Posterior vena cava (tissue), 2 donors: ENCODE measurements around the gene BACH2. TPM values are rescaled to one million over a fixed set of nuclear protein-coding genes. Genes with fewer than 3 reads are reported as not detected.
A peak's percentile ranks its signal among the peaks of the same experiment; 100 is the strongest.
"Not testable (repeated sequence)": the region's sequence is repeated elsewhere in the genome, so short reads cannot be mapped to it uniquely, and the experiment has no call there.

Experiments used
- DNase-seq: peaks from one replicate; pipeline ENCODE4 v3.0.0-alpha.2; 2020; ENCODE audit warnings: low spot score
- intact Hi-C, 2 donors: fragments of 100-400 bp; cut with DNase I; formaldehyde crosslinking; loops; one replicate each; pipeline versions ENCODE4 v1.14.1 to v1.14.2; 2022 to 2023
- total RNA-seq, 2 donors: library from RNA; stranded (reverse); fragmentation: NEBNext Ultra II Directional; extraction: Animal tissue kit (Norgen Biotek cat#: 25700); gene quantifications; one replicate each; pipeline ENCODE4 v1.2.1, GENCODE V29; 2021
- donor health status: DM: yes; HTN: yes; CAD: no.
- donor health status: DM: yes; HTN: yes; CAD: no.

The BACH2 gene
- total RNA-seq, 2 donors from 2014 or later, result 3.9 to 4.5 TPM

DNA sequence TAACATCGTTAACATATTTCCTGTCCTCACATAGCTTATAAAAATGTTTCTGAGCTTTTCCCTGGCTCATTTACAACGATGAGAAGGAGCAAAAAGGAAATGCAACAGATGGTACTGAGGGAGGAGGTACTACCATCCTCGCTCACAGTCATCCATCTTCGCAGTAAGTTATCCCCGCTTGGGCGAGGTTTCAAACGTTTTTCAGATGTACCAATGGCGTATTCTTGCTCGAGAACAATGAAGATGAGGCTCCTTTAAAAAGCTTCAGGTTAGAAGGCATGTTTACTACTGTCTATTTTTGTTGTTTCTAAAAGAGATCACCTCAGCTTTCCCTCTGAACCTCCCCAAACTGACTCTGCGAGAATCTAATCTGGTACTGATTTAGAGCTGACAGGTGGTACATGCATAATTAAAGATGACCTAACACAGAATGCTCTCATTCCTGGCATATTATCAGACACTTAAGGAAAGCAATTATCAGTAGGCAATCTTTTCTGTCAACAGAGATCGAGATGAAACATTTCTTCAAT, 223.6 kb downstream of the BACH2 start:
- intact Hi-C loops, result no loop called here

DNA sequence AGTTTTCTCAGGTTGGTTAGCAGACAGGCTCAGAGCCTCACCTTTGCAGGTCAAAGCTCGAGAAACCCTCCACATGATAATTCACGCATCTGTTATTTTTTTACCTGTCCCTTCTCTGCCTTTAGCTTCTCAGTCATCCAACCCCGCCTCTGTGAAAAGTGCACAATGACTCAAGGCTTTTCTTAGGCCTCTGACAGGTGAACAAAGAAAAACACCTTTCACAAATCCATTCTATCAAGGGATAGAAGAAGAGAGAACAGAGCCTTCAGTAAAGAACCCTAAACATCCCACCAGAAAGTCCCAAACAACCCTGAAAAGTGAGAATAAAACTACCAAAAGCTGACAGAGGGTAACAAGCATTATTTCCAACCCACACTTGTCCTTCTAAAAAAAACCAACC, 224.1 kb downstream of the BACH2 start:
- no peak for DNase-seq
- intact Hi-C loops, result no loop called here

More for the DNA sequence above, 223.6 kb downstream of the BACH2 start:
- no peak for DNase-seq

DNA sequence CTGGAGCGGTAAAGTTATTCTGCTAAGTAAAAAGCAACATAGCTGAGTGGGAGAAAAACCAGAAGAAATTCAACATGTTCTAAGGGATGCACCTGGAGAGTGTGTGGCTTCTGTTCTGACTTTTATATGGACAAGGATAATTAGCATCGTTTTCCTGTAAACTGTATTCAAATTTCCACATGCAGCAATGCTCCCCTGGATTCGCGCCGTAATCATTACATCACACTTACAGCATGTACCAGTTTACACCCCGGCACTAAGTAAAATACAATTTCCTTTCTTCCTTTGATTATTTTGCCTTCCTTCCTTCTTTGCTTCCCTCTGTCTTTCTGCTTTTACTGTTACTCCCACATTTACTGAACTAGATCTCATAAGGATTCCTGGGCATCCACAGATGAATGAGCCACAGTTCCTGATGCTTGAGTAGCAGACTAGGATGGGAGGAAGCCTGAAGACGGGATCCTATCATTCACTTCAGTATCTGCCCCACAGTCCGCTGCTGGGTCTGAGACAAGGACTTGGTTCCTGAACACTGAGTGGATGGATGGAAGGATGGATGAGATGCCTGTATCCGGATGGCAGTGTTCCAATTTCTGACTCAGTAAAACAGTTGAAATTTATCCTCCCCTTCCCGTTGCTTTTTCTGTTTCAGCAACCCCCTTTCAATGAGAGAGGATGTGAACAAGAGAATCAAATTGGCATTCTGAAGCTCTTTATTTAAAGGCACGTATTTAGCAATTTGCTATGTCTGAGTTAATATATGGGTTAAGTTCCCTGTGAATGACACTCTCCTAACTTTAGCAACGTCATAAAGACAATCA, 227.7 kb downstream of the BACH2 start:
- intact Hi-C loops, result no loop called here
- no peak for DNase-seq

GRCh38 chr6:90068264-90068663, 228.4 kb downstream of the BACH2 start:
- intact Hi-C loops, result no loop called here
- DNase-seq, result no peak

- intact Hi-C loops, result no loop called here
- DNase-seq, result no peak
These were observed 229.9 kb downstream of the BACH2 start for GRCh38 chr6:90066697-90067096.

- intact Hi-C loops, result no loop called here
These were observed 231.5 kb downstream of the BACH2 start for GRCh38 chr6:90065173-90065572.

DNA sequence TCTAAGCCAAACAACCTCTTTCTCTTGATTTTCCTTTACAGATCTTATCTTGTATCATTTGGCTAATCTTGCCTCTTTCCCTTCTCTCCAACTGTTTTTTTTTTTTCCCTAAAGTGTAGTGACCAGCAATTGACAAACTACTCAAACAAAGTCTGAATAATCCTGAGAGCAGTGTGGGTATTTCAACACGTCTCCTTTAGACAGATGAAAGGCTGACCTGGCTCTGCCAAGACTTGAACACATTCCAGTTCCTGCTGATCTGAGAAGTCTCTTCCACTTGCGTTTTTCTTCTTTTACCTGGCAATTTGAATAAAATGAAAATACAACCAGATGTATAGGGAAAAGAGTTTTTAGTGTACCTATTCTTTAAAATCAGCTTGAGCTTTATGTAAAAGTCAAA, 234.0 kb downstream of the BACH2 start:
- no peak for DNase-seq
- intact Hi-C loops, result no loop called here

More at GRCh38 chr6:90065173-90065572, 231.5 kb downstream of the BACH2 start:
- no peak for DNase-seq

DNA sequence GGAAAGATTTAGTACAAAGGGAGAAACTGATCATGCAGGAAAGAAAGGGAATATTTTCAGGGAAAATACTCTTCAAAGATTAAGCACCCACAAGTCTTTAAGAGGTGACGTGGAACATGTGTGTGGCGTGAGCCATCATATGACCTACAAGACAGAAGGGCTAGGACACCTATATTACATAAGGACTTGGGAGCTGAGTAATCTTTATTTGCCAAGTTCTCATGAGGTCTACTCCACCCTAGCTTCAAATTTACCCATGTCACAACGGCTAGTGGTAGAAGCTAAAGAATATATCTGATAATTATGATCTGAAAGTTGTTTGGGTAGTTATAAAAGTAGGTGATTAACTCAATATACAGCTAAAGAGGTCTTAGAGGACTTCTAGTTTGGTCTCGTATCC, 234.6 kb downstream of the BACH2 start:
- intact Hi-C loops, result no loop called here
- no peak for DNase-seq

DNA sequence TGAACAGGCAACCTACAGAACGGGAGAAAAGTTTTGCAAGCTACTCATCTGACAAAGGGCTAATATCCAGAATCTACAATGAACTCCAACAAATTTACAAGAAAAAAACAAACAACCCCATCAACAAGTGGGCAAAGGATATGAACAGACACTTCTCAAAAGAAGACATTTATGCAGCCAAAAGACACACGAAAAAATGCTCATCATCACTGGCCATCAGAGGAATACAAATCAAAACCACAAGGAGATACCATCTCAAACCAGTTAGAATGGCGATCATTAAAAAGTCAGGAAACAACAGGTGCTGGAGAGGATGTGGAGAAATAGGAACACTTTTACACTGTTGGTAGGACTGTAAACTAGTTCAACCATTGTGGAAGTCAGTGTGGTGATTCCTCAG, 237.5 kb downstream of the BACH2 start:
- intact Hi-C loops, DNase-seq: not testable (repeated sequence)

GRCh38 chr6:90055924-90056323, 240.7 kb downstream of the BACH2 start:
- intact Hi-C loops, result not testable (repeated sequence)

GRCh38 chr6:90054193-90054592, 242.4 kb downstream of the BACH2 start:
- intact Hi-C loops, result not testable (repeated sequence)
- DNase-seq, result peak; percentile 60

More at GRCh38 chr6:90055924-90056323, 240.7 kb downstream of the BACH2 start:
- not testable (repeated sequence) for DNase-seq

DNA sequence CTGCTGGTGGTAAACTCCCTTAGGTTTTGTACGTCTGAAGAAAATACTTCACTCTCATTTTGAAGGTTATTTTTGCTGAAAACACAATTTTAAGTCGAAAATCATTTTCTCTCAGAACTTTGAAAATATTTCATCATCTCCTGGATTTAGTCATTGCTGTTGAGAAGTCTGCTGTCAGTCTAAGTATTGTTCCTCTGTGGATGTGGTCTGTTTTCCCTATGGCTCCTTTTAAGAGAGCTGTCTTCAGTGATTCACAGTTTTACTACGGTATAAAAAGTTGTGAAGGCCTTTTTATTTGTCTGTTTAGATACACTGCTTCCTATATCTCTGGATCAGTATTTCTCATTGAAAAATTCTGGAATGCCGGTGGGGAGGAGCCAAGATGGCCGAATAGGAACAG, 243.0 kb downstream of the BACH2 start:
- DNase-seq, result no peak
- intact Hi-C loops, result no loop called here

DNA sequence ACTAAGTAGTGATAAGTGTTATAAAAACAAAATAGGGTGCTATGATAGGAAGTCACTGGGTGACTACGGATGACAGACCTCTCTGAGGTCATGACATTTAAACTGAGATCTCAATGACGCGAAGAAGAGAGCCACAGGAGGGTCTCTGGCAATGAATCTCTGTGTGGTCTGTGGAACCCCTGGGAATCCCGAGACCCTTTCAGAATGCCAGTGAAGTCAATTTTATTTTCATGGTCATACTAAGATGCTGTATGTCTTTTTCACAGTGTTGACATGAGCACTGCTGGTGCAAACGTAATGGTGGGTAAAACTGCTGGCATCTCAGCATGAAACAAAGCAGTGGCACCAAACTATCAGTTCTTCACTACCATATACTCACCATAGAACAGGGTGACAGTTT, 247.3 kb downstream of the BACH2 start:
- intact Hi-C loops, result no loop called here
- no peak for DNase-seq

GRCh38 chr6:90048206-90048967, 248.3 kb downstream of the BACH2 start:
- no peak for DNase-seq
- intact Hi-C loops, result no loop called here

- DNase-seq, result no peak
These were observed 251.1 kb downstream of the BACH2 start for GRCh38 chr6:90045535-90045934.

DNA sequence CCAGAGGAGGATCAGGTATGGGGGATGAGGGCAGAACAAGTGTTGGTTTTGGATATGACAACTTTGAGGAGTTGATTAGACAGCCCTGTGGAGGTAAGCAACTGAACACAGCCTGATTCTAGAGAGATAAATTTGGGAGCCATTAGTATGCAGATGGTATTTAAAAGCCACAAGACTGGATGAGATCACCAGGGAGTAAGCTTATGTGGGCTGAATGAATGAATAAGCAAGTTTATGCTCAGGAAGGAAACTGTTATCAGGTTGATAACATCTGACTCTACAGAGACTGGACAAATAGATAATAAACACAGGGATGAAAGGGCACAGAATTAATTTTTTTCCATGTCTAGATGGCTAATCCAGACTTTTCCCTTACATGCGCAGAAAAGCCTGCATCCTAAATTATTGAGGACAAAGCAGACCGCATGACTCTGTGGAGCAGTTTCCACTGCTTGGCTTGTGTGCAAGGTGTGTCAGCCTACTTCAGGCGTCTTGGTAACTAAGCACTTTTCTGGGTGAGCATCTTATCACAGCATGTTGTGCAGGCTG, 251.7 kb downstream of the BACH2 start:
- intact Hi-C loops, result no loop called here
- no peak for DNase-seq

More at GRCh38 chr6:90045535-90045934, 251.1 kb downstream of the BACH2 start:
- intact Hi-C loops, result no loop called here

- intact Hi-C loops, result no loop called here
- DNase-seq, result no peak
These were observed 252.3 kb downstream of the BACH2 start for GRCh38 chr6:90044182-90044832.

GRCh38 chr6:90040931-90041330, 255.7 kb downstream of the BACH2 start:
- DNase-seq, result no peak
- intact Hi-C loops, result no loop called here

DNA sequence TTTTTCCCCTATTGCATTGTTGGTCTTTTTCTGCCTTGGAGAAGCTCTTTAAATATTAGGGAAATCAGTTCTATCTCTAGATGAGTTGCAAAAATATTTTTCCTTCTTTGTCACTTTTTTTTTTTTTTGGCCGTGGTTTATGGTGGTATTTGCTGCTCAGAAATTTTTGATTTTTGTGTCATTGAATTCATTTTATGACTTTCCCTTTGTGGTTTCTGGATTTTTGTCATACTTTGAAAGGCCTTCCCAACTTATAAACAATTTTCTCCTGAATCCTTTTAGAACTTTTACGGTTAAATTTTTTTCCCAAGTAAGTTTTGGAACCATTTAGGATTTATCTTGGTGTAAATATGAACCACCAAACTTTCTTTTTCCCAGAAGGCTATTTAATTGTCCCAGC, 256.7 kb downstream of the BACH2 start:
- intact Hi-C loops, result no loop called here
- no peak for DNase-seq
